Measurements from ENCODE around the gene C2orf81.
"Not testable (repeated sequence)": the region's sequence is repeated elsewhere in the genome, so short reads cannot be mapped to it uniquely, and the experiment has no call there.

The C2orf81 gene

DNA sequence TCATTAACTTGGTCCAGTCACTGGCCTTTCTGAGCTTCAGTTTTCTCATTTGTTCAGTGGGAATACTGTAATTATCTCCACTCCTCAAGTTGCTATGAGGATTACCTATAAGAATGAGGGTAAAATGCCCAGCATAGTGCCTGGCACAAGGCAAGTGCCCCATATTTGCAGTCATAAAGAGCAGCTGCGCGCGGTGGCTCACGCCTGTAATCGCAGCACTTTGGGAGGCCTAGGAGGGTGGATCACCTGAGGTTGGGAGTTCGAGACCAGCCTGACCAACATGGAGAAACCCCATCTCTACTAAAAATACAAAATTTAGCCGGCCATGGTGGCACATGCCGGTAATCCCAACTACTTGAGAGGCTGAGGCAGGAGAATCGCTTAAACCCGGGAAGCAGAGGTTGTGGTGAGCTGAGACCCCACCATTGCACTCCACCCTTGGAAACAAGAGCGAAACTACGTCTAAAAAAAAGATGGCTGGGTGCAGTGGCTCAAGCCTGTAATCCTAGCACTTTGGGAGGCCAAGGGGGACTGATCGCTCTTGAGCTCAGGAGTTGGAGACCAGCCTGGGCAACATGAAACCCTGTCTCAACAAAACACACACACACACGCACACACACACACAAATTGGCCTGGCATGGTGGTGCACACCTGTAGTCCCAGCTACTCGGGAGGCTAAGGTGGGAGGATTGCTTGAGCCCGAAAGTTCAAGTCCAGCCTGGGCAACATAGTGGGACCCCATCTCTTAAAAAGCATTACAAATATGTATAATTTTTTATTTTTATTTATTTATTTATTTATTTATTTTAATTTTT lies 21.3 kb upstream of the C2orf81 start:
- DNase-seq: not testable (repeated sequence)

DNA sequence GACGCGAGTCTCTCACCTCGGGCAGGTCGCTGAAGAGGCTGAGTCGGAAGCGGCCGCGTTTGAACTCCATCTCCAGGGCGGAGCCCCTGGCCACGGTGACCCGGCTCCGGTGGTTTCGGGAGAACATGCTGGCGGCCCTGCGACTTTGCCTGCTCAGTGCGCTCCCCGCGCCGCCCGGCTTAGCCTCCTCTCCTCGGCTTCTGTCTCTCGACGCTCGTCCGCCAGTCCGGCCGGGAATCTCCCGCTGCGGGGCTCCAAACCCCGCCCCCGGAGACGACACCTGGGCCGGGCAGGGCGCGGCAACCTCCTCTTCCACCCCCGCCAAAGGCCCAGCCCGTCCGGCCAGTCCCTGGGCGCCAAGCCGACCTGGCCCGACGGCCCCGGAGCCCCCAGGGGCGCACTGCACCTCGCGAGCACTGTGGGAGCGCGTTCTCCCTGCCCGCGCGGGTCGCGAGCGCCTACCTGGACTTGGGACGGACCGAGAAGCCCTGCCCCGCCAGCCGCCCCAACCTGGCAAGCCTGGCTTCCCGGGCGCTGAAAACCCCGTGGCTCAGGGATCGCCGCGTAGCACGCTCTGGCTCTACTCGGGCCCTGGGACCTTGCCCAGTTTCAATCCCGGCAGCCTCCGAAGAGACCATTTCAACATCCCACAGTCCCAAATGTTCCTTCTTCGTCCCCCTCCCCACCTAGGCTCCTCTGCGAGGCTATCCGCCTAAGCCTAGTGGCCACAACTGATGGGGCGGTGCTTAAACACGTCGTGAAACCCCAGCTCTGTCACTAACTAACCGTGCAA lies 20.5 kb upstream of the C2orf81 start, which contains the start of gene RTKN:
TSS of gene RTKN (minus strand) at position 248 of the 793 bp plus-strand sequence. CDS start at position 127, 121 bp downstream.
- DNase-seq: peak; percentile 75

DNA sequence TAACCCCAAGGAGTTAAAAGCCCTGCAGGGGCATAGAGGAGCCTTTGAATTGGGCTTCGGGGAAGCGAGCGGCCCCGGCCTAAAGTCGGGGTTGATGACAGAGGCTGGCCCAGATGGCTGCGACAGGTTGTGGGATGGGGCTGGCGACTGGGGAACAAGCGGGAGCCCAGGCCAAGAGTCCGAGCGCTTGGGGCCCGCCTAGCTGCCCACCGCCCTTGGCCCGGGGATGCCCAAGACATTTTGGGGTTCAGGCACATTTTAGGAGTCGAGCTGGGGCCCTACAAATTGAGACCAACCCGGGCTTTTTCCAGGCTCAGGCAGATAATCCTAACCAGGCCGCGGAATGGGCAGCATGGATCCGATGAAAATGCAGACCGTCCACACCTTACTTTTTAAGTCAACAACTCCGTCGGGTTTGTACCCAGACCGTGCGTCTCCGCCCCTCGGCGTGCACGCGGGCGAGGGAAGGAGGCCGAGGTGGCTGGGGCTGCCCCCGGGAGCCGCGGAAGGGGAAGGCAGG lies 19.8 kb upstream of the C2orf81 start:
- DNase-seq: no peak

DNA sequence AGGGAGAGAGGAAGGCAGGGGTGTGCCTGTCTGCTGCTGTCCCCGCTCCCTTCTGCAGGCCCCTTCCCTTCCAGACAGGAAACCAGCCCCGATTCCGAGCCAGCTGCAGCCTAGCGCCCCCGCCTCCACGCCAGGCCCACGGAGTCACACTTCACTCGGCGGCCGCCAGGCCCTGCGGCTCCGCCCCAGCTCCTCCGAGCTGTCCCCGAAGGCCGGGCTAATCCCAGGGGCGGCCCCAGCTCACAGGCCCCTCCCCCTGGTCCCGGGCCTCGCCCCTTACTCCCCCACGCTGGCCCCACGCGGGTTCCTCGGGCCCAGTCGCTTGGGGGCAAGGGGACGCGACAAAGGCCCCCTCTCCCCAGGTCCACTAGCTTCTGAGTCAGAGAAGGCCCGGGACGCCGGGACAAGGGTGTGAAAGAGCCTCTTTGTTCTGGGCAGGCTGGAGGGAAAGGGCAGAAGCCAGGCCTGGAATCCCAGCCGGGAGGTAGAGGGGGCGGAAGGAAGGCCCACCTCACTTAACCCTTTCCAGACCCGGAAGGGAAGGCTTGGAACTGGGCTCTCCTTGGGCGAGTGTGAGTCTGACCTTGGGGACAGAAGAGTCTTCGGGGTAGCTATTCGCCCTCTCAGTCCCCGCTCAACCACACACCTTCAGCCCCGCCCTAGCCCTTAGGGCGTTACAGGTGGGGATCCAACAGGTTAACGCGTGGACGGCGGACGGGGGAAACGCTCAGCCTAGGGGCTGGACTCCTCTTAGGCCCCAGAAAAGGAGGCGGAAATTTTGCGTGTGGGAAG lies 19.2 kb upstream of the C2orf81 start:
- DNase-seq: peak; percentile 76

DNA sequence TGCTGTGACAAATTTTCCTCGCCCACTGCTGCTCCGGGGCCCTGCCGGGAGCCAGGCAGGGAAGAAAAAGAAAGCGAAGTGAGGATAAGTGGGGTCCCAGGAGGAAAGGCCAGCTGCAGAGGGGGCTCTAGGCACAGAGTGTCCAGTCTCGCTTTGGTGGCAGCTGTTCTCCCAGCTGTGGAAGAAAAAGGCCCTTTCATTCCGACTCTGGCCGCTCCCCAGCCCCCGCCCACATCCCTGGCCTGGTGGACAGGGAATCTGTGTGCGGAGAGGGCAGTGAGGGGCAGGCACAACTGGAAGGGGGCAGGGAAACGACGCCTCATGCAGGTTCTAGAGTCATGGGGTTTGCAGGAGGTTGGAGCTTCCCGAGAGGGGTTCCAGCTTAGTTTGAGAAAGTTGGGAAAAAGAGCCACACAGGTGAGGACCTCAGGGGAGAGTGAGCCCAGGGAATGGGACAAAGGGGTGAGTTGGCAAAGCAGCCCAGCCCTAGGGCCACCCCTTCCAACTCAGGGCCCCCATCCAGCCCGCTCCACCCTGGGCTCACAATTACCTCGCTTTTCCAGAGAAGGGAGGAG lies 18.5 kb upstream of the C2orf81 start:
- DNase-seq: no peak

DNA sequence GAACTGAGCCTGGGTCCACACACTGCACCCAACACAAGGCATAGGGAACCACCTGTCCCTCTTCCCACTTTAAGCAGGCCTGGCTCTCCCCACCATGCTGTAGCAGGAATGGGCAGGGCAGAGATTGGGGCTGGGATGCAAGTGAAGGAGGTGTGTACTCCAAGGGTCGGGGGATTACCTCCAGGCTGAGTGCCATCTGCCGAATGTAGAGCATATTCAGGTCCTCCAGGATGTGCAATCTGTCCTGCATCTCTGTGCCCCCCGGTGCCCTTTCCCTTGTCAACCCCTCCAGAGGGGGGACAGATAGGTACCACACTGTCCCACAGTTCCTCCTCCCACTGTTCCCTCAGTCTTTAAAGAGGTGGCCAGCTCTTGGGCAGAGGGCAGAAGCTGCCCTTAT lies 18.0 kb upstream of the C2orf81 start:
- no peak for DNase-seq

DNA sequence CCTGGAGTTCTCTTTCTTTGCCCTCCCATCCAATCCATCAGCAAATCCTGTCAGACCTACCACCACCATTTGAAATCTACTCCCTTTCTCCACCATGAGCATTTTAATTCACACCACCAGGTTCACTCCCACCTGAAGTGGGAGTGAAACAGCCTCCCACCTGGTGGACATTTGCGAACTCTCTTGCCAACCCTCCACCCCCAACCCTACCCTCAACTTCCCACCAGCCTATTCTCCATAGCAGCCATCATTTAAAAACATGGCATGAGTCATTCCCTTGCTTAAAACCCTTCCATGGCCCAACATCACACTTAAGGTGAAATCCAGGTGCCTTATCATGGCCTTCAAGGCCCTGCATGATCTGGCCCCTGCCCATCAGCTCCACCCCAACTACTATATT lies 16.8 kb upstream of the C2orf81 start:
- no peak for DNase-seq

DNA sequence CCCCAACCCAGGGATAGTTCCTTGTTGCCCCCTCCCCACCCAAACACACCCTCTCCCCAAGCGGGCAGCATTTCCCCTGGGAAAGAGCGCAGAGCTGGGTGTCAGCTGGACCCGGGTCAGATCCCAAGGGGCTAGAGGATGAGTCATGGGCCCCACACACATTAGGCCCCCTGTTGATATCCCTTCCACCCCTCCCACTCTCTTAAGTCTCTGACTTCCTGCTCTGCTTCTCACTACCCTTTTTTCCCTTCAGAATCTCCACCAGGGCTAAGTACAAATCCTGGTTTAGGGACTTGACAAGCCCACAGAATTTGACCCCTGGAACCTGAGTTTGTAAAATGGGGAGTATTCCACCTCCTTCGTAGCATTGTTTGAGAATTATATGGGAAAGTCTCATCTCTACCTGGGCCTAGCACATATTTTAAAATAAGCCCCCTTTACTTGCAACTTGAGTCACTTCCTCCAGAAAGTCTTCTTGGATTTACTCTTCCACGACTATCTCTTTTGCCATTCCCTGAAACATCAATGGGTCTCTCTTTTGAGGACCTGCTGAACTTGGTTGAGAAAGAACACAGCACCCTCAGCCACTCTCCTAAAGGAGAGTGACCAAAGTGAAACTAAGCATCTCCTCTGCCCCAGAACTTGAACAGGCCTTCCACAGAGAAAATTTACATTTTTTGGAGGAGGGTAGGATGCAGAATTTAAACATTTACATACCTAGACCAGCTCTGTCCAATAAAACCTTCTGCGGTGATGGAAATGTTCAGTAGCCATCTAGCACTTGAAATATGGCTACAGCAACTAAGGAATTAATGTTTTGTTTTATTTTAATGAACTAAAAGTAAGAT lies 15.7 kb upstream of the C2orf81 start:
- no peak for DNase-seq

DNA sequence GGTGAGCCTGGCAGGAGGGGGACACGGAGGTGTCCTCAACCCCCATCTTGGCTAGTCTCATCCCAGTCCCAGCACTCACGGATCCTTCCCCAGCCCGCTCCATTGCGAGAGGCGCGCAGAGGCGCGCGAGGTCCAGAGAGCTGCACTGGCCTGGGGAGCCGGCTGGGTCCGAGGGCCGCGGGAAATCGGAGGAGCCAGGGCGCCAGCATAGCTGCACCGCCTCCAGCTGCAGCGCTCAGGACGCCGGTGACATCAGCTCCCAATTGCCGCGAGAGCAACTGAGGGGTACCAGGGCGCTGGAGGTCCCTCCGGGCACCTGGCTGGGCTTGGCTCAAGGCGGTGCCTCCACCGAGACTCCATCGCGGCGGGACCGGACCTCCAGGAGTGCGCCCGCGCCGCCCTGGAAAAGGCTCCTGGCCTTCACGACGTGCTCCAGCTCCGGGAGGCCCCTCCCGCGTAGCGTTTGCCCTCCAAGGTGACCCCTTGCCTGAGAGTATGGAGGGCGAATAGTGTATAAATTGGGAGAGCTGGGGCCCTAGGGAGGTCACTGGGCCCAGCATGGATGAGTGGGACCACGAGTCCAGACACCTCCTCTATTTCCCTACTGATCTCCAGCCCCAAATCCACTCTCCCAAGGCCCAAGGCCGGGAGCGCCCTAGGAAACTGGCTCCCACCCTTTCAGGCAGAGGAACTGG lies 14.8 kb upstream of the C2orf81 start:
- no peak for DNase-seq

DNA sequence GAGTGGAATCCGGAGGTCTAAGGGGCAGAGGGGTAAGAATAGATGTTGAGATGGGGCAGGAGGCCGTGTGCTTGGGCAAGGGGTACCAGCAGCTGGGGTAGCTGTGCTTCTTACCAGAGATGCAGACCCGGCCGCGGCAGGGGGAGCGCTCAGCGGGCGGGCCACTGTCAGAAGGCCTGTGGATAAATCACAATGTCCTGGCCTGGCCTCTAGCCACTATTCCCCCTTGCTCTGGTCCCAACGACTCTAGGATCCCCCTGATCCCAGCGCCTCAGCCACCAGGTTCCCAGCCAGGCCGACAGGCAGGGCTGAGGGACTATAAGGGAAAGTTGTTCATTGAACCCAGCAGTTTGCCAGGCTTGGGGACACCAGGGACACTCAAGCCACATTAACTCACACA lies 9.1 kb upstream of the C2orf81 start:
- DNase-seq: no peak

DNA sequence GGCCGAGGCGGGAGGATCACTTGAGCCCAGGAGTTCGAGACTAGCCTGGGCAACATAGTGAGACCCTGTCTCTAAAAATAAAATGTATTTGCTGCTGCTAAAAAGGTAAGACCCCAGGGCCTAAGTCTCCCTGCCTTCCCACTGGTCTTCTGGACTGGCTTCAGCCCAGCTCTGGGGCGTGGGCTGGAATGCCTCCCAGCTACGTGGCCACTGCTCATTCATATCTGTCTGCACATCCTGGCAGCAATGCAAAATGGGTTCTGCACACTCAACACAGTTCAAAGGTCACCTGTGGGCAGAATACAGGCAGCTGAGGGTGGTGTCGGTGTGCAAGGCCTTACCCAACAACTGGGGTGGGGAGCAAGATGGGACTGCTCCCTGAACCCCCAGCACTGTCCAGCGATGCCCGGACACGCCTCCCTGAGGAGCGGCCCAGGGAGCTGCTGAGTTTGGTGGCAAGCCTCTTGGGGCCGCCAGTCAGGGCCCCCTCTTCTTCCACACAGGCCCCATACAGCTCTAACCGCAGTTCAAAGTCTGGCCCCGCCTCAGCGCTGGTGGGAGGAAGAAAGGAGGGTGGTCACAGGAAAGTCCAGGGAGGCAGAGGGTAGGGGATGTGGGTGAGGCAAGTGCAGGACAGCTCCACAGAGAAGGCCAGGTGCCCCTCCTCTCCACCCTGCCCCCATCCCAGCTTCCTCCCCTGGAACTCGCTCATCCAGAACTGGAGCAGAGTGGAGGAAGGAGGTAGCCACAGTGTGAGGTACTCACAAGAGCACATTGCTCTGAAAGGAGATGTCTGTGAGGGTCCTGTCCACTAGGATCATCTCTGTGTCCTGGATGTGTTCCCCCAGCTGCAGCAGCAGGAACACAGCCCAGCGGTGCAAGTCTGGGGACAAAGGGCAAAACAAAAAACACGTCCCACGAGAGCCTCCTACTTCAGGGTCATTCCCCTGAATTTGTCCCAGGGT lies 8.3 kb upstream of the C2orf81 start:
- no peak for DNase-seq

DNA sequence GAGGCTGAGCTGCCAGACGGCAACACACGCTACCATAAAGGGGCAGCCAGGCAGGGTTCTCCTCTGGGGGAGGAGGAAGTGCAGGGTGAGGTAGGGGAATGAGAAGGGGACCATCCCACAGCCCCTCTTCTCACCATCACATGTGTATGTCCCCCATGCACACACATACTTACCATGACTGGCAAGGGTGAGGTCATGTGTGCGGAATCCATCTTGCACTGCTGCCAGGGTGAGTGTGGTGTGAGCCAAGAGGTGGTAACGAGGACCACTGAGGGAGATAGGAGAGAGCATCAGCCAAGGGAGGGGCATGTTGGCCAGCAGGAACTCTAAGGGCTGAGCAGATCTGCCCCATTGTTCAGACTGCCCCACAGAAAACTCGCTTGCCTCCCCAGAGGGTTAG lies 7.3 kb upstream of the C2orf81 start:
- DNase-seq: no peak

DNA sequence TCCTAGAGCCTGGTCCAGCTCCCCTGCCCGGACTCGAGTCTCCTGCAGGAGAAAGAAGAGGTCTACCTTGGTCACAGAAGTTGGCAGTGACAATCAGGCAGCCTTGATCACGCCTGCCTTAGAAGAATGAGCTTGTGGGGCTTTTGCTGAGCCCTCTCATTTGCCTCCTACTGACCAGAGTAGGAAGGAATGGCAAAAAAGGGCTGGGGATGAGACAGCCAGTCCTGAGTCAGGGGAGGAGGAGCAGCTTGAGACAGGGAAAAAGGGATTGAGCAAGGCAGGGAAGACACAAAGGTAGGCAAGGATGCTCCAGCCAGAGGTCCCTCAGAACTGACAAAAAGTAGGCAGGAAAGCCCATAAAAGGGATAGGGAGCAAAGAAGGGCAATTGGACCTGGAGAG lies 6.1 kb upstream of the C2orf81 start:
- no peak for DNase-seq

DNA sequence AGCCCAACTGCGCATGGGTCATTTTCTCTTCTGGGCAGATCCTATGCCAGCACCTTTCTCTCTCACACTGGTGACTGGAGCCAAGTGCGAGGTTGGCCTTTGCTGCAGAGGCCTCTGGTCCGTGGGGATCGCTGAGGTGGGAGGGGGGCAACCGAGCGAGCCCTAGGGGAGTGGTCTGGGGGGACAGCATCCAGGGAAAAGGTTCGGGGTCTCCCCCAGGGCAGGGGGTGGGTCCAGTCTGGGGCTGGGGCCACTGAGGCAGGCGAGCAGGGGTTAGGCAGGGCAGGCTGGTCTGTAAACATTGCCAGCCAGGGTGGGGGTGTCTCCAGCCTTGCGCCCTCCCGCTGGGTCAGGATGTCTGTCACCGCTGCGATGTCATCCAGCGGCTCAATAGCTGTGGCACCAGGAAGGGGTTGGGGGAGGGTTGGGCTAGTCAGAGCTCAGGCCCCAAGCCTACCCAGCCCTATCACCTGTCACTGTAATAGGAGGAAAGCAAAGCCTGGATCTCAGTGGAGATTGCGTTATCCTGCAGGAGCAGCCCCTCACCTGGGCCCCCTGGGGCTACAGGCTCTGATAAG lies 4.9 kb upstream of the C2orf81 start:
- no peak for DNase-seq

DNA sequence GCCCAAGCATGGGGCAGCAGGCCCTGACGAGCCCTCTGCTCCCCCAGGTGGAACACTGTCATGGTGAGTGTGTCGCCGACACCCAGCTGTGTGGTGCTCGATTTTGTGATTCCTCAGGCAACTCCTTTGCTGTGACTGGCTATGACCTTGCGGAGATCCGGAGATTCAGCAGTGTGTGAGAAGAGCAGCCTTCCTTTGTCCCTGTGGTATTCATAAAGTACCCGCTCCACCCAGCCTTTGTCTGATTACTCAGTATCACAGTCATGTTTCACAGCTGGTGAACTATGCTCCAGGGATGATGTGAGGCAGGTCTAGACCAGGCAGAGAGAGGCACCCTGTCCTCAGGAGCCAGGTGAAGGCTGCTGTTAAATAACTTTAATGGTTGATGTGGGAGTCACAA lies 4.1 kb upstream of the C2orf81 start:
- no peak for DNase-seq

DNA sequence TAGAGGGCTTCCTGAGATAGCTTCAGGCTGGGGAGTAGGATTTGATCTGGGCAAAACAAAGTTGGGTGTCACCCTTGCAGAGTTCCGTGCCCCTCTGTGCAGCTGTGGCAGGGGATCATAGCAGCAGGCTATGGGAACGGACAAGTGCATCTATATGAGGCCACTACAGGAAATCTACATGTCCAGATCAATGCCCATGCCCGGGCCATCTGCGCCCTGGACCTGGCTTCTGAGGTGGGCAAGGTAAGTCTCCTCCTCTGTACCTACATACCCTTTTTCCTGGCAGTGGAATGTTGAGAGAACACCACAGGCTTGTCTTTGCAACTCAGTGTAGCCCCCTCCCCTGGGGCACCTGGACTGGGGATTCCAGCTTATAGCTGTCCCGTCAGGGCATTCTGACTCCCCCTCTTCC lies 3.6 kb upstream of the C2orf81 start:
- no peak for DNase-seq

DNA sequence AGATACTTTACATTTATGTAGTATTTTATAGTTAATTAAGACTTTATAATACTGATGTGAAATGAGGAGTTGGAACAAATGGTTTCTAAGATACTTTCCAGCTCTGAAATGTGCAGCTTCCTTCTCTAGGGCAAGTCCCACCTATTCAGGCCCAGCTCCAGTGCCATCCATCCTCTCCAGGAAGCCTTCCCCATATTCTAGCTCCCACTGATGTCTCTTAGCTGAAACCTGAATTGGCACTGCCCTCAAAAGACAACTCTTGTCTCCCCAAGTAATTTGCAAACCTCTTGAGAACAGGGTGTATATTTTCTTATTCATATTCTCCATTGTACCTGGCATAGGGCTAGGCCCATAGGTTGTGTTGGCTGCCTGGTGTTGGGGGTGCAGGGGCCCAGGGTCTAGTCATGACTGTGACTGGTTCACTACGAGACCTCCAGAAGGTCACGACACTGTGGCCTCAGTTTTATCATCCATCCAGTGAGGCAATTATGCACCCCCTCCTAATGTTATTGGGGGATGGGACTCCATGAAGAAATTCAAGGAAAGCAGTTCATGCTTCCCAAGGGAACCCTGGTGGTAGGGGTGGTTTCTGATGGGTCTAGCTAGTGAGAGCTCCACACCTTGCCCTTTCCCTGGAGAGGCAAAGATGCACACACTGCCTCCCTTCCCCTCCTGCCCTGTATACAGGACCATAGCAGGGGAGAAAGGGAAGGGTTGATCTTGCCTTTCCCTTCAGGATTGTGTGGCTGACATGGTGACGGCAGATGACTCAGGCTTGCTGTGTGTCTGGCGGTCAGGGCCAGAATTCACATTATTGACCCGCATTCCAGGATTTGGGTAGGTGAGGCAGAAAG lies 2.9 kb upstream of the C2orf81 start:
- no peak for DNase-seq

Data from activated CD8-positive, alpha-beta memory T cell treated with anti-CD3 and anti-CD28 coated beads for 24 hours (primary cell).